OCI-LY3 (cell line): Measurements from ENCODE around the gene CFAP410.

ENCODE experiments used
- EZH2phosphoT487 ChIP-seq: fragments of 200-600 bp; shearing (Covaris generic); IDR thresholded peaks from 2 replicates; pipeline ENCODE4 v1.6.1; 2018; ENCODE audit warnings: antibody characterized with exemption, mixed run types, low read depth
- TF ChIP-seq, protein P1 (sequence below): fragments of 200-600, 300-600 bp; sonication (generic); IDR thresholded peaks from 2 replicates; pipeline ENCODE4 v1.5.1; 2014; ENCODE audit warnings: antibody characterized with exemption, low read length, low read depth

DNA sequence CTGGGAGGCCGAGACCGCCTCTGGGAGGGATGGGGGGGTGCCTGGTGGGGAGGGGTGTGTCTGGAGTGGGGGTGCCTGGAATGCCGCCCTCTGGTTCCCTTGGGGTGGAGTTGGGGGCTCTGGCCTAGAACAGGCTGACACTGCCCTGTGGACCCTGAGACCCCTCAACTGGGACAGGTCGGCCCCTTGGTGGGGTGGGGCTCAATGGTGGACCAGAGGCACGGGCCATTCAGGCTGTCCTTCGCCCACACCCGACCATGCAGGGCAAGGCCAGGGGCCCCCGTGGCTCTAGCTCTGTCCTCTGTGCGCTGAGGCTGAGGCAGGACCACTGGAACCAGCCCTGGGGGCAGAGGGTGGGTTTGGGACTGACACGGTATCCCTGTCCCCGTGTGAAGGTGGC, 24.6 kb downstream of the CFAP410 start:
- TF ChIP-seq, protein P1, sequence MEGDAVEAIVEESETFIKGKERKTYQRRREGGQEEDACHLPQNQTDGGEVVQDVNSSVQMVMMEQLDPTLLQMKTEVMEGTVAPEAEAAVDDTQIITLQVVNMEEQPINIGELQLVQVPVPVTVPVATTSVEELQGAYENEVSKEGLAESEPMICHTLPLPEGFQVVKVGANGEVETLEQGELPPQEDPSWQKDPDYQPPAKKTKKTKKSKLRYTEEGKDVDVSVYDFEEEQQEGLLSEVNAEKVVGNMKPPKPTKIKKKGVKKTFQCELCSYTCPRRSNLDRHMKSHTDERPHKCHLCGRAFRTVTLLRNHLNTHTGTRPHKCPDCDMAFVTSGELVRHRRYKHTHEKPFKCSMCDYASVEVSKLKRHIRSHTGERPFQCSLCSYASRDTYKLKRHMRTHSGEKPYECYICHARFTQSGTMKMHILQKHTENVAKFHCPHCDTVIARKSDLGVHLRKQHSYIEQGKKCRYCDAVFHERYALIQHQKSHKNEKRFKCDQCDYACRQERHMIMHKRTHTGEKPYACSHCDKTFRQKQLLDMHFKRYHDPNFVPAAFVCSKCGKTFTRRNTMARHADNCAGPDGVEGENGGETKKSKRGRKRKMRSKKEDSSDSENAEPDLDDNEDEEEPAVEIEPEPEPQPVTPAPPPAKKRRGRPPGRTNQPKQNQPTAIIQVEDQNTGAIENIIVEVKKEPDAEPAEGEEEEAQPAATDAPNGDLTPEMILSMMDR, result no peak
- TF ChIP-seq EZH2phosphoT487, result no peak
